HEK293T (cell line): Measurements from ENCODE around the gene CELF1.

ENCODE experiments used
- ARNT ChIP-seq: fragments of 450-650 bp; IDR thresholded peaks from 2 replicates; pipeline ENCODE4 v1.6.1; 2017; ENCODE audit warnings: mild to moderate bottlenecking
- BHLHE40 ChIP-seq: fragments of 450-650 bp; IDR thresholded peaks from 2 replicates; pipeline ENCODE4 v1.6.1; 2016; ENCODE audit warnings: mild to moderate bottlenecking, moderate library complexity, borderline replicate concordance
- FOXA1 ChIP-seq: fragments of 450-650 bp; IDR thresholded peaks from 2 replicates; pipeline ENCODE4 v1.6.1; 2016; ENCODE audit warnings: mild to moderate bottlenecking
- FOXM1 ChIP-seq: fragments of 450-650 bp; IDR thresholded peaks from 2 replicates; pipeline ENCODE4 v1.6.1; 2017; ENCODE audit warnings: mild to moderate bottlenecking, borderline replicate concordance
- HDGF ChIP-seq: fragments of 450-650 bp; IDR thresholded peaks from 2 replicates; pipeline ENCODE4 v1.6.1; 2017; ENCODE audit warnings: antibody characterized with exemption, borderline replicate concordance
- LEF1 ChIP-seq: fragments of 450-650 bp; IDR thresholded peaks from 2 replicates; pipeline ENCODE4 v1.6.1; 2017; ENCODE audit warnings: mild to moderate bottlenecking, borderline replicate concordance
- NFRKB ChIP-seq: fragments of 450-650 bp; IDR thresholded peaks from 2 replicates; pipeline ENCODE4 v1.6.1; 2016; ENCODE audit warnings: mild to moderate bottlenecking, moderate library complexity
- TF ChIP-seq, protein P1 (sequence below): fragments of 450-650 bp; IDR thresholded peaks from 2 replicates; pipeline ENCODE4 v1.6.1; 2016

DNA sequence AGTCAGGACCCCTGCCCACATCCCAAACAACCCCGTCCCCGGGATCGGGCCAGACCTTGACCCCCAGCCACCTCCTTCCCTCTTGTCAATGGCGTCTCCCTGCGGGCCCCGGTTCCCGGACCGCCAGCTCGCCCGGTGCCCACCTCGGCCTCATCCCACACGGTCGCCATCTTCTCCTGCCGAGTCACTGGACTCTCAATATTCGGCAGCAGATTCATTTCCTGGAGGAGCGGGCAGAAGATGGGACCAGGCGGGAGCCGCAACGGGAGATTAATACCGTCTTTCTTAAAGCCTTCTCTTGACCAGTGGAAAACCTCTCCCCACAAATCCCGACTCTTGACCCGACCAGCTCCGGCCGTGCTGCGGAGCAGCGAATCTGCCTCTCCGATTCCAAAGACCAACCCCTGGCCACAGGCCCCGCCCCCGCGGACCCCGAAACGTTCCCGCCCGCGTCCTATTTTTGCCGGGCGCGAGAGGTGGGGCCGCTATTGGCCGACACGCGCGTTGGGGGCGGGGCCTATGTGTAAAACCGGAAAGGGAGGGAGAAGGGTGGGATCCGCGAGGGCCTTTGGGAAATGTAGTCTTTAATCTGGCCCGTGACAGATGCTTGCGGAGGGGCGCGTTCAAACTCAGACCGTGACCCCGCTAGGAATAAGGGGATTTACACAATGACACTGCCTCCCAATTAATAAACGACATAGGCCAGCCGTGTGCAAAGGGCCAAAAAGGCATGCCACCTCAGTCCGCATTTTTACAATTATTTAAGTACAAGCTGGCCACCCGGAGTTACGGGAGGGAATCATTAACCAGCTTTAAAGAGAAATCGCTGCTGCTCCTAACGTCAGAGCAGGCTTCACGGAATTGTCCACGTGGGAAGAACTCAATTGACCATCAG is 126.6 kb downstream of the CELF1 start, which contains the start of gene PSMC3:
- TF ChIP-seq FOXA1: no peak
- TF ChIP-seq LEF1: no peak
- peak; percentile 86 for TF ChIP-seq NFRKB
- TF ChIP-seq ARNT: no peak
- TF ChIP-seq FOXM1: no peak
- TF ChIP-seq, protein P1, sequence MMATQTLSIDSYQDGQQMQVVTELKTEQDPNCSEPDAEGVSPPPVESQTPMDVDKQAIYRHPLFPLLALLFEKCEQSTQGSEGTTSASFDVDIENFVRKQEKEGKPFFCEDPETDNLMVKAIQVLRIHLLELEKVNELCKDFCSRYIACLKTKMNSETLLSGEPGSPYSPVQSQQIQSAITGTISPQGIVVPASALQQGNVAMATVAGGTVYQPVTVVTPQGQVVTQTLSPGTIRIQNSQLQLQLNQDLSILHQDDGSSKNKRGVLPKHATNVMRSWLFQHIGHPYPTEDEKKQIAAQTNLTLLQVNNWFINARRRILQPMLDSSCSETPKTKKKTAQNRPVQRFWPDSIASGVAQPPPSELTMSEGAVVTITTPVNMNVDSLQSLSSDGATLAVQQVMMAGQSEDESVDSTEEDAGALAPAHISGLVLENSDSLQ: no peak
- no peak for TF ChIP-seq BHLHE40
- TF ChIP-seq HDGF: no peak
